T-helper 22 cell (primary cell): ENCODE results near the gene TCTN2.

Source experiments
- DNase-seq: peaks from one replicate; pipeline ENCODE4 v3.0.0-alpha.2; 2020; ENCODE audit warnings: low read depth

Gene TCTN2

DNA sequence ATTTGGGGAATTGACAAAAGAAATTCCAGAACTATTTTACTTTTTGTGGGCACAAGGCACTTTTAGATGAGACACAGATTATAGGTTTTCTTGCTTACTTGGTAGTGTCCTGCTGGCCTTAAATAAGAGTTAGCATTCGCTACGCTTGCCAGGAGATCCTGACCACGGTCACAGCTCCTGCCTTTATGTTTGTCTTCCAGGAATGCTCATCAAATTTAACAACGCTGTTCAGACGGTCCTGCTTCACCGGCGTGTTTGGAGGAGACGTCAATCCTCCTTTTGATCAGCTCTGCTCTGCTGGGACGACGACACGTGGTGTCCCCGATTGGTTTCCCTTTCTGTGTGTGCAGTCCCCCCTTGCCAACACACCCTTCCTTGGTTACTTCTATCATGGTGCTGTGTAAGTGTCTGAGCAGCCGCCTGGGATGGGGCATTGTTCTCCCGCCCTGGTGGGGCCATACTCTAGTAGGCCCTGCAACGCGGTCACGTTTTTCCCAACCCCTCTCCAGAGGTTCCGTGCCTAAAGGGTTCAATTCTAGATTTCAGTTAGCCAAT is 15.8 kb downstream of the TCTN2 start:
- no peak for DNase-seq

DNA sequence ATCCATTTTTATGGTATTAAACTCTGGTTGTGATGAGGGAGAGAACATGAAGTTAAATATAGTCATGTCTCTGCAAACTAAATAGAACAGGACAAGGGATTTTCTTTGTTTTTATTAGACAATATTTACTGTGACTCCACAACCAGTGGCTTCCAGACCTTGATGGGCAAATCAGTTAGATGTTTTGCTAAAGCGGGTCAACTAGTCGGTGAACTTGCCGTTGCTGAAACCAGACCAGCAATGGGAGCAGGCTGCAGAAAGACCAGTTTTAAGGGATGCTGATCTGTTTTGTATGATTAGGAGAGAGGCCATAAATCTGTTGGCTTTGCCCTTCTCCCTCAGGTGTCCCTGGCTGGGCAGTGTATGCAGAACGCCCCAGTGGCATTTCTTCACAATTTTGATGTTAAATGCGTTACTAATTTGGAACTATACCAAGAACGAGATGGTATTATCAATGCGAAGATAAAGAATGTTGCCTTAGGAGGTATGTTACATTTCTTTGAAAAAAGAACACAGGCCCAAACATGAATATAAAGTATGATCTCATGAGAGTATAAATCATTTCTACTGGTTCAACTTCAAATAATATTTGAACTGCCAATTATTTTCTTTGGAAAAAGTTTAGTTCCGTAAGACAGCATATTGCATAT is 19.4 kb downstream of the TCTN2 start:
- no peak for DNase-seq

DNA sequence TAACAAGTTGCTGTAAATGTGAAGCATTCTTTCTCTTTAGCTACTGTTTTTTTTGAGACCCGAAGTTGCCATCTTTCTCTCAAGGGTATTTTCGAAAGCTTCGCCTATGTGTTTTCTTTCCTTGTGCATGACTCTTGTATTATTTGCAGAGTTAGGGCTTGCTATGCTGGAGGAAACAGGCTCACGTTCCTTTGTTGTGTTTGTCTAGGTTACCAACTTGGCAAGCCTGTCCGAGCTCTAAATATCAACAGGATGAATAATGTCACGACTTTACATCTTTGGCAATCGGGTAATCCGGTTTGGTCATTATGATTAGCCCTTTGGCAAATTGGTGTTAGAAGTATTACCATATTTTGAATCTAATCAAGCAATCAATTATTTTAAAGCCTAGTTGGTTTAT is 25.3 kb downstream of the TCTN2 start:
- DNase-seq: no peak

- DNase-seq: no peak
Observed at GRCh38 chr12:123696646-123697045, 25.7 kb downstream of the TCTN2 start.

GRCh38 chr12:123705935-123706334 is 35.0 kb downstream of the TCTN2 start:
- DNase-seq: no peak

GRCh38 chr12:123707466-123707865 is 36.6 kb downstream of the TCTN2 start:
- no peak for DNase-seq

DNA sequence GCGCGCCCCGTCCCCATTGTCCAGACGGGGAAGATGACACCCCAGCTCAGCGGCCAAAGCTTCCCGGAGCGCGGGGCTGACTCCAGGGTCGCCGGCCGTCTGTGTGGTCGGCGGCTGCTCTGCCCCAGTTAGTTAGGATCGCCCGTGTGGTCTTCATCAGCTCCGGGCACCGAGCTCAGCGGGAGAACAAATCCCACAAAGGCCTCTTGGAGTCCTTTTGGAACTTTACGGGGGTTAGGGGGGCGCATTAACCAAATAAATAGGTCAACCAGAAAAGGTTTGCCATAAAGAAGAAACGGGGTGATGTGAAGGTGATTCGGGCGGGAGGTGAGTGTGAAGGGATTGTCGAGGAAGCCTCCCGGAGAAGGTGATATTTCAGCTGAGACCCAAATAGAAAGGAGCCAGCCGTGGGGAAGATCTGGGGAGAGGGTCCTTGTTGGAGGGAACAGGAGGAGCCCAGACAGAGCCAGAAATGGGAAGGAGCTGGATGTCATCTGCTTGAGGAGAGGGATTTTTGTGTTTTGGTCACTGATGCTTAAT is 41.9 kb downstream of the TCTN2 start:
- no peak for DNase-seq

- no peak for DNase-seq
Observed at GRCh38 chr12:123713398-123713797, 42.5 kb downstream of the TCTN2 start.

GRCh38 chr12:123713823-123714585 is 43.1 kb downstream of the TCTN2 start:
- DNase-seq: no peak

- DNase-seq: no peak
Observed at GRCh38 chr12:123715195-123715594, 44.3 kb downstream of the TCTN2 start.

DNA sequence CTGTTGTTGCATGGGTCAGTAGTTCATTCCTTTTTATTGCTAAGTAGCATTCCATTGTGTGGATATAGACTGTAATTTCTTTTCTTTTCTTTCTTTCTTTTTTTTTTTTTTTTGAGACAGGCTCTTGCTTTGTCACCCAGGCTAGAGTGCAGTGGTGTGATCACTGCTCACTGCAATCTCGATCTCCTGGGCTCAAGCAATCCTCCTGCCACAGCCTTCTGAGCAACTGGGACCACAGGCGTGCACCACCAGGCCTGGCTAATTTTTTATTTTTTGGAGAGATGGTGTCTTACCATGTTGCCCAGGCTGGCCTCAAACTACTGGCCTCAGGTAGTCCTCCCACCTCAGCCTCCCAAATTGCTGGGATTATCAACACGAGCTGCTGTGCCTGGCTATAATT is 46.4 kb downstream of the TCTN2 start:
- DNase-seq: no peak

DNA sequence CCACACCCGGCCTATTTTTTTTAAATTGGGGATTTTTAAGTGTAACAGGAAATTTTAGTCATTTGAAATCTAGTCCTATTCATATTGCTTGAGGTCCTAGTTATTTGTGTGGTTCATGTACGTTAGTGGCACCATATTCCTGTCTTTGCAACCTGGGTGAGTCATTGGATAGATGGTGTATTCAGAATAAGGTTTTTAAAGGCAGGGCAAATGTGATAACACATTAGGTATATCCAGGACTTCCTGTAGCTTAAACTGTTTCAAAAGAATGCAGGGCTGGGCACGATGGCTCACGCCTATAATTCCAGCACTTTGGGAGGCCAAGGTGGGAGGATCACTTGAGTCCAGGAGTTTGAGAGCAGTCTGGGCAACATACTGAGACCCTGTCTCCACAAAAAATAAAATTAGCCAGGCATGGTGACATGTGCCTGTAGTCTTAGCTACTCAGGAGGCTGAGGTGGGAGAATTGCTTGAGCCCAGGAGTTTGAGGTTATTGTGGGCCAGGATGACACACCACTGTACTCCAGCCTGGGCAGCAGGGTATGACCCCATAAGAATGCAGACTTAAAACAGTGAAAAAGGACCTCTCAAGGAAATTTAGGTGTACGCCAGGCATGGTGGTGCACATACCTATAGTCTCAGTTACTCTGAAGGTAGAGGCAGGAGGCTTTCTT is 49.4 kb downstream of the TCTN2 start:
- DNase-seq: no peak

GRCh38 chr12:123721245-123721644 is 50.3 kb downstream of the TCTN2 start:
- no peak for DNase-seq

DNA sequence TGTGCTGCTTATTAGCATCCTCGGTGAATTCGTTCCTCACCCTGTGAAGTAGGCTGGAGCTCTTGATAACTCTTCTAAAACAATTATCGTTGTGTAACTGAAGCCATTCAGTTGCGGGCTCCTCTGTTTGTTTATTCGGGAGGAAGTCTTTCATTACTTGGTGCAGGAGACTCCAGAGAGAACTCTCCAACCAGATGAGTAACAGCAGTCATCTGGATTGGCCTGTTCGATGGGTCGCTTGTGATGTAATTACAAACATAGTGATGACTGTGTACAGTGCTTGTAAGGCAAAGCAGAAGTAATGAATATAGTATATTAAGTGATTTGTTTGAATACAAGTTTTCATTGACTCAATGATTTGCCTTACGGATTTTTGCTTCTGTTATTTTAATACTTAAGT is 52.1 kb downstream of the TCTN2 start:
- no peak for DNase-seq

- DNase-seq: no peak
Observed at GRCh38 chr12:123723765-123724164, 52.9 kb downstream of the TCTN2 start.

- DNase-seq: no peak
Observed at GRCh38 chr12:123726244-123726643, 55.3 kb downstream of the TCTN2 start.

- DNase-seq: no peak
Observed at GRCh38 chr12:123726962-123727361, 56.0 kb downstream of the TCTN2 start.

DNA sequence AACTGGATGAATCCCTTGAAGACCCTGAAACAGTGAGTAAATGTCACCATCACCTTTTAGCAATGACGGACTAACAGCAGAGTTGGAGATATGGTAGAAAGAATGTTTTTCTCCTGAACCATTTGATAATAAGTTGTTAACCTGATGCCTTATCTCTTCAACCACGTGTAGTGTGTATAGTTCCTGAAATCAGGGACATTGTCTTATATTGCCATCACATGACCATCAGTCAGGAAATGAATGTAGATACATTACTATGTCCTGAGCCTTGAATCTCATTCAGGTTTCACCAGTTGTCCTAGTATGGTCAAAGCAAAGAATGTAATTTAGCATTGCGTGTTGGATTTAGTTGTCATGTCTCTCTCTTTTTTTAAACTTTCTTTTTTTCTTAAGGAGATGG is 57.0 kb downstream of the TCTN2 start:
- no peak for DNase-seq

DNA sequence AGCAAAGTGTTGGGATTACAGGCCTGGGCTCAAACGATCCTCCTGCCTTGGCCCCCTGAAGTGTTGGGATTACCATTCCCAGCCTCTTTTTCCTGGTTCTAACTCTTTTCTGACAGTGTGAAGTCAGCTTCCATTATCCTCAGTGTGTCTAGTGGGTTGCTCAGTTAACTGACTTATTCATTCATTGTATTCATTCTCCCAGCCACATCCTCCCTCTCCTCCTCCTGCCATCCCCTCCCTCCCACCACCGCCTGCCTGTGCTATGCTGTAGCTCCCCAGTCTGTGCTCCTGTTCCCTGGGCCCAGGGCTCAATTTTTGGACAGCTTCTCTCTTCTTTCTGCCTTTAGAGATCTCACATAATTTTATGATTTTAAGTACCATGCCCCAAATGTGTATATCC is 60.7 kb downstream of the TCTN2 start:
- no peak for DNase-seq

- no peak for DNase-seq
Observed at GRCh38 chr12:123732251-123732650, 61.3 kb downstream of the TCTN2 start.

DNA sequence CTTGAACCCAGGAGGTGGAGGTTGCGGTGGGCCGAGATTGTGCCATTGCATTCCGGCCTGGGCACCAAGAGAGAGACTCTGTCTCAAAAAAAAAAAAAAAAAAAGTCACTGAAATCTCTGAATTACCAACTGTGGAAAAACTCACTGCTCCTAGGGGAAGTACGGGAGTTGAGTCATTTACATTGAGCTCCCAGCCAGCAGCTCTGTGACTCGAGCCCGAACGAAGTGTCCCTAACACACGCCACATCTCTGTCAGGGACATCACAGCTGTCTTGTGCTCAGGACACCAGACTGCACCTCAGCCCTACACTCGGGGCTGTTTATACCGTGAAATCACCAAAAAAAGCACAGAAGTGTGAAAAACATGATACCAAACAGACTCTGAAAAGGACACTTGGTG is 62.3 kb downstream of the TCTN2 start:
- no peak for DNase-seq

DNA sequence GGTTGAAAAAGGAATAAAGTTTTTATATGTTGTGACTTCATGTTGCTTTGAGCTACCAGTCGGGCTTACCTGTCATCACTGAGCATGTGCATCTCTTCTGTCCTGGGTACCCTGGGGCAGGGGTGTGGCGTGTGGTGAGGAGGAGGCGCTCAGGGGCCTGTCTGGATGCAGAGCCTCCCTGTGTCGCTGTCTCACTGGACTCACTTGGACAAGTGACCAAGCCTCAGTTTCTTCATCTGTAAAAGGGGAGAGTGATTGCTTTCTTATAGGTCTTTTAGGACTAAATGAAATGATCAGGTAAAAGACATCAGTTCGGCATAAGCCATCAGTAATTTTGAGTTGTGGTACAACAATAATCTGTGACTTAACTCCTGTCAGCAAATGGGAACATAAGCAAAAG is 63.4 kb downstream of the TCTN2 start:
- no peak for DNase-seq
